GM19043 (cell line): Measurements from ENCODE around the gene CCL22.
"Not testable (repeated sequence)": the region's sequence is repeated elsewhere in the genome, so short reads cannot be mapped to it uniquely, and the experiment has no call there.

Experiments
- ATAC-seq: cut with Tn5 transposase; IDR thresholded peaks from one replicate; pipeline ENCODE4 v1.9.1; 2021; ENCODE audit warnings: low read depth; ENCODE audit not compliant: unreplicated experiment

Gene CCL22, protein sequence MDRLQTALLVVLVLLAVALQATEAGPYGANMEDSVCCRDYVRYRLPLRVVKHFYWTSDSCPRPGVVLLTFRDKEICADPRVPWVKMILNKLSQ

DNA sequence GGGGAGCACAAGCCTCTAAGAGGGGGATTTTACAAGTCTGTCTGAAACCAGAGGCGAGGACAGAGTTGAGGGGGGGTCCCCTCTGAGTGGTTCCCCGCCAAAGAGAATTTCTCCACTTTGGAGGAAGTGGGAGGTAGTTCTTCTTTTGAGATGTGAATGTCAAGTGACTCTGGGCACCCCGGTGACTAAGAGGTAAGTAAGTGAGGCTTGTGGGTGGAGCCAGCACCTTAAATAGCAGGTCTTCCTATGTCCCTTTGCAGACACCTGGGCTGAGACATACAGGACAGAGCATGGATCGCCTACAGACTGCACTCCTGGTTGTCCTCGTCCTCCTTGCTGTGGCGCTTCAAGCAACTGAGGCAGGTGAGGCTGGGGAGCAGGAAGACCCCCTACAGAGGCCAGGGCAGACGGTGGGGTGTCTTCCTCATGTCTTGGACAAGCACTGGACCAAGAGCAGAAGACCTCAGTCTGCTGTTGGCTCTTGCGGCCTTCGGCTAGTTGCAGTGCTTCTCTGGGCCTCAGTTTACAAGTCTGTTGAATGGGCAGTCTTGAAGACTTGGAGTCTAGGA, at the start of gene CCL22:
Gene CCL22, plus strand, starts transcription at position 257 of the 569 bp plus-strand sequence. Its CDS starts 34 bp downstream, at position 291.
- ATAC-seq = no peak

DNA sequence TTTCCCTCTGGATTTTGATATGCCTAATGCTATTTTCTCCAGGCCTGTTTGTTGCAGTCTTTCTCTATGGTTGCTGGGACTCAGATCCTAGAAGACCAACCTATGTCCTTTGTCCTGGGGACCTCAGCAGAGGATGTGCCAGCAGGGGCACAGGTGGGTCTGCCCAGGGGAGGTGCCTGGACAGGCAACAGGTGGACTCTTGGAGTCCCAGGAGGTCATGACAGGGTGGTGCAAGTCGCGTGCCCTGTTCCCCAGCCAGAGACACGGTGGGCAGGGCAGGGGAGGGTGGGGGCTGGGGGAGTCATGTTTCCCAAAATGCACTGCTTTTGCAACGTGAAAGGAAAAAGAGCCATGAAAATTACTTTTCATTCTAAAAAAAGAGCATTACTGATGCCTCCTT, 47.8 kb upstream of the CCL22 start:
- no peak for ATAC-seq

DNA sequence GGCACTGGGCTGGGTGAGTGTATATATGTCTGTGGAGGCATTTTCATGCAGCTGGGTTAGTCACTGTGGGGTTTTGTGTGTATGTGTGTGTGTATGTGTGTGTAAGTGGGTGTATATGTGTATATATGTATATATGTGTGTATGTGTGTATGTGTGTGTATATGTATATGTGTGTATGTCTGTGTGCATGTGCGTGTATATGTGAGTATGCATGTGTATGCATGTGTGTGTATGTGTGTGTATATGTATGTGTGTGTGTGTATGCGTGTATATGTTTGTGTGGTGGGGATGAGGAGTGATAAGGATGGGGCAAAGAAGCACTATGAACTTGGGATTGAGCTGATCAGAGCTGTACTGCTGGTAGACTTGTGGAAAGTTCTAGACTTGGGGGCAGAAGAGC, 45.1 kb upstream of the CCL22 start:
- ATAC-seq = no peak

DNA sequence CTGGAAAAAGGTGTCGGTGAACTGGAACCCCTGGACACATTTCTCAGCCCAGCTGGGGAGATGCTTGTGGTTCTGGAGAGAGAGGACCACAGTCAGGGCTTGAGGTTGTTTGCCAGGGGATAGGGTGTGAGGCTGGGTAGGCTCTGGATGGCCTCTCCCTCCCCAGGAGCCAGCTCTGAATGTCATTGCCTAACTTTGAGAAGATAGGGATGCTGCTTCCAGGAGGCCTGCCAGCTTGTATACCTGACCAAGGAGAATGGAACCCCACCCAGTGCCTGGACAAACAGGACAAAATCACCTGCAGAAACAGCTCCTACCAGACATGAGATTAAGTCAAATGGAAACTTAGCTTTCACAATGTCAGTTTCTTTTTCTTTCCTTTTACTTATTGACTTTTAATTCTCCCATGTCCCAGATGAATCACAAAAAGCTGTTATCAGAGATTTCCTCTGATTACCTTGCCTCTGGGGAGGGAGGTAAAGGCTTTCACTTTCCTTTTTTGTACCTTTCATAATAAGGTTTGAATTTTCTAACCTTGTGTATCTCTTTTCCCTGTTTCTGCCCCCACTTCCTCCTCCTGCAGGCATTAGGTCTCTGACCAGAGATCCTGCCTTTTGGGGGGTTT, 44.3 kb upstream of the CCL22 start:
- ATAC-seq = no peak

DNA sequence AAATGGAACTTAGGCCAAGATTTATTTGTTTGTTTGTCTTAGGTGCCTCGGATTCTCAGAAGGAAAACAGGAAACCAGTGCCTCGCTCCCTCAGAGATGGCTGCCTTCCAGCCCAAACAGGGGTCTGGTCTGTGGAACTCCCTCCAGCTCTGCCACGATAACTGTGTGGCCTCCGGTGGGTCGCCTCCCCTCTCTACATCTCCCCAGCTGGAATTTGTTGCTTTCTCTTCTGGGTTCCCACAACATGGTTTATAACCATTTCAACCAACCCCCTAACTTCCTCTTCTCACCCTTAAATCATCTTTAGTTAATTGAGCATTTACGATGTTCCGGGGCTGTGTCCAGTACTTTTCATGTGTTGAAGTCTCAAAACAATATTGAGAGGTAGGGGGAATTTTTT, 43.2 kb upstream of the CCL22 start:
- ATAC-seq = no peak

DNA sequence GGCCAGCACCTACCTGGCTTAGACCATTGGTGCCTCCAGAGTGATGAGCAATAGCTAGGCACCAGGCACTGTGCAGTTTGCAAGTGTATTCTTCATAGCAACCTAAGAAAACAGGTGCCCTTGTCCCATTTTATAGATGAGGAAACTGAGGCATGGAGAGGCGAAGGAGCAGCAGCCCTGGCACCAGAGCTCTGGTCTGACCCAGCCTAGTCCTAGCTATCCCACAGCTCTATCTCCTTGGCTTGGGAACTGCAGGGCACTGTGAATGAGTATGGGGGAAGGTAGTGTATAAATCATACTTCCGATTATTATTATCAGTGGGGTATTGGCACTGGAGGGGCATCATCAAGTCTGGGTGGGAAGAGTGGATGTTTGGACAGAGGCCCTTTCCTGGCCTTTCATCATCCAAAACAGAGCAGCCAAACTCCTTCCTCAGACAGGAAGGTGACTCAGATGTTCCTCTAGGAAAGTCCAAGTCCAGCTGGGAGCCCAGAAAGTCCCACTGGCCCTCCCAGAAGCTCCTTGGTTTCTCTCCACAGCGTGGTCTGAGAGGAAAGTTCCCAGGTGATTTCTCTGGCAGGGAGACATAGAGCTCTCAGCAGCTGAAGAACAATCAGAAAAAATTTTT, 42.1 kb upstream of the CCL22 start:
- ATAC-seq = no peak

DNA sequence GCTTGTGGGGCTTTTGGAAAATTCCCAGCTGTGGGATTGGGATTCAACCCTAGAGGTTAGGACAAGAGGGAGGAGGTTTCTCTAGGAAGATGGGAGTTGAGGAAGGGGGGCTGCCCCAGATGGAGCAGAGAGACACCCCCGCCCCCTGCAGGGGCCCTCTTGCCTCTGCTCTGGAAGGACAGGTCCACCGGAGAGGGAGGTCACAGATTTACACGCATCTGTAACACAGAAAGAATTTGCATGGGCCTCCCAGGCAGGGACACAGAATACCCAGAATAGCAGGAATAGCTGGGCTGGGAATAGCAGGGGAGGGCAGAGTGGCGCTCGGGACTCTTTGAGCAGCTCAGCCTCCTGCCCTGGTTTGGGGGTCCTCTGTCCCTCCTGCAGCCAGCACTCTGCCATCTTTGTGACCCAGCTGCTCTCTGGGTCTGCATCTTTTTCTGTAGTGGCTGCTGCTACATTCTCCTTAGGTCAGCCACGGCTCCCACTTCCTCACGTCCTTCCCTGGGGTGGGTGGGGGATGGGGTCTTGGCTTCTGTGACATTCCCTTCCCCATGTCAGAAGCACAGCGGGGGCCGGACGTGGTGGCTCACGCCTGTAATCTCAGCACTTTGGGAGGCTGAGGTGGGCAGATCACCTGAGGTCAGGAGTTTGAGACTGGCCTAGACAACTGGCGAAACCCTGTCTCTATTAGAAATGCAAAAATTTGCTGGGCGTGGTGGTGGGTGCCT, 40.2 kb upstream of the CCL22 start:
- ATAC-seq = no peak

DNA sequence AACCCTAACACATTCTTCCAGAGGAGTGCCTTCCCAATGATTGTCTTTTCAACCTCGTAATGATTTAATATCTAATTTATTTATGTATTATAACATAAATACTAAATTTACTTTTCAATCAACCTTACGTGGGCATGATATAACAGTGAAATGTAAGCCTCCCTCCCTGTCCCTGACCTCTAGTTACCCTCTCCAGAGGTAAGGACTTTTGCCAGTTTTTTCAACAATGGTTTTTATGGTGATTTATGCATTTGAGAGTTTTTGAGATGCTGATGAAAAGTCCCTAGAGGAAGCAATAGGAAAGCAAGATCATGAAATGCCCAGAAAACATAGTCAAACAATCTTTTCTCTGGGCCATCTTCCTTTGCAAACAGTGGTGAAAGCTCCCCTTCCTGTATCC, 38.9 kb upstream of the CCL22 start:
- no peak for ATAC-seq

DNA sequence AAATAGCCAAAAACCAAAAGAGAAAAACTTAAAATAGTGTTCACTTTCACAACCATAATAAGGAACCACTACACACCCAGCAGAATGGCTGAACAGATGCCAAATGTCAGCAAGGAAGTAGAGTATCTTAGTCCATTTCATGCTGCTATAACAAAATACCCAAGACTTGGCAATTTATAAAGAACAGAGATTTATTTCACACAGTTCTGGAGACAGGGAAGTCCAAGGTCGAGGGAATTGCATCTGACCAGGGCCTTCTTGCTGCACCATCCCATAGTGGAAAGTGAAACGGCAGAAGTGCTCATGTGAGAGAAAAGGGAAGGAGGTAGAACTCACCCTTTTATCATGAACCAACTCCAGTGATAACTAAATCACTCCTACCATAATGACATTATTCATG, 33.8 kb upstream of the CCL22 start:
- no peak for ATAC-seq

DNA sequence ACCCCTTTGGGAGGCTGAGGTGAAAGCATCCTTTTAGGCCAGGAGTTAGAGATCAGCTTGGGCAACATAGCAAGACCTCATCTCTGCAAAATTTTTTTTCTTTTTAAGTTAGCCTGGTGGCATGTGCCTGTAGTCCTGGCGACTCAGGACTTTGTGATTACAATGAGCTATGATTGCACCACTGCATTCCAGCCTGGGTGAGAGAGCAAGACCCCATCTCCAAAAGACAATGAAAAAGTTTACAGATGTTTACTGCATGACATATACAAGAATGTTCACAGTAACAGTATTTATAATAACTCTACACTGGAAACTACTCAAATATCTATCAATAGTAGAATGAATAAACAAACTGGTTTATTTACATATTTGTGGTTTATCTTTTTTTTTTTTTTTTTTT, 33.1 kb upstream of the CCL22 start:
- no peak for ATAC-seq

DNA sequence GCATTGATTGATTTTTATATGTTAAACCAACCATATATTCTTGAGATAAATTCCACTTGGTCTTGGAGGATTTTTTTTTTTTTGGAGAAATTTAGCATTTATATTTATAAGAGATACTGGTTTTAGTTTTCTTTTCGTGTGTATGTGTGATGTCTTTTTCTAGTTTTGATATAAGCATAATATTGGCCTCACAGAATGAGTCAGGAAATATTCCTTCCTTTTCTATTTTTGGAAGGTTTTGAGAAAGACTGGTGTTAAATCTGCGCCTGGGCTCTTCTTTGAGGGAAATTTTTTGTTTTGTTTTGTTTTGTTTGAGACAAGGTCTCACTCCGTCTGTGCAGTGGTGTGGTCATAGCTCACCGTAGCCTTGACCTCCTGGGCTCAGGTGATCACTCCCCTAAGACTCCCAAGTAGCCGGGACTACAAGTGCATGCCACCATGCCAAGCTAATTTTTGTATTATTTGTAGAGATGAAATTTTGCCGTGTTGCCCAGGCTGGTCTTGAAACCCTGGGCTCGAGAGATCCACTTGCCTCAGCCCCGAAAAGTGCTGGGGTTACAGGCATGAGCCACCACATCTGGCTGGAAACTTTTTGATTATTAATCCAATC, 28.8 kb upstream of the CCL22 start:
- ATAC-seq = no peak

DNA sequence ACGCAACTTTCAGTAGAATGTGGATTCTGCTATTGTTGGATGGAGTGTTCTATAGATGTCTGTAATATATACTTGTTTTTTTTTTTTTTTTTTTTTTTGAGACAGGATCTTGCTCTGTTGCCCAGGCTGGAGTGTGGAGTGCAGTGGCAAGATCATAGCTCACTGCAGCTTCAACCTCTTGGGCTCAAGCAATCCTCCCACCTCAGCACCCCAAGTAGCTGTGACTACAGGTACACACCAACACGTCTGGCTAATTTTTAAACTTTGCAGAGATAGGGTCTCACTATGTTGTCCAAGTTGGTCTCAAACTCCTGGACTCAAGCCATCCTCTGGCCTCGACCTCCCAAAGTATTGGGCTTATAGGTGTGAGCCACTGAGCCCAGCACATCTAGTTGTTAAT, 27.2 kb upstream of the CCL22 start:
- ATAC-seq = no peak

DNA sequence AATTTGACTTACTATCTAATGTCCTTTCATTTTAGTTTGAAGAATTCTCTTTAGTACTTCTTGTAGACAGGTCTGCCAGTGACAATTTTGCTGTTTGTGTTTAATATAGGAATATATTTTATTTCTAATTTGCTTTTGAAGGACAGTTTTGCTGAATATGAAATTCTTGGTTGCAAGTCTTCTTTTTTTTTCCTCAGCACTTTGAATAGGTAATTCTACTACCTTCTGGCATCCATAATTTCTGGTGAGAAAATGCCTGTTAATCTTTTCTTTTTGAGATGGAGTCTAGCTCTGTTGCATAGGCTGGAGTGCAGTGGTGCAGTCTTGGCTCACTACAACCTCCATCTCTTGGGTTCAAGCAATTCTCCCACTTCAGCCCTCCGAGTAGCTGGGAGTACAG, 25.2 kb upstream of the CCL22 start:
- no peak for ATAC-seq

DNA sequence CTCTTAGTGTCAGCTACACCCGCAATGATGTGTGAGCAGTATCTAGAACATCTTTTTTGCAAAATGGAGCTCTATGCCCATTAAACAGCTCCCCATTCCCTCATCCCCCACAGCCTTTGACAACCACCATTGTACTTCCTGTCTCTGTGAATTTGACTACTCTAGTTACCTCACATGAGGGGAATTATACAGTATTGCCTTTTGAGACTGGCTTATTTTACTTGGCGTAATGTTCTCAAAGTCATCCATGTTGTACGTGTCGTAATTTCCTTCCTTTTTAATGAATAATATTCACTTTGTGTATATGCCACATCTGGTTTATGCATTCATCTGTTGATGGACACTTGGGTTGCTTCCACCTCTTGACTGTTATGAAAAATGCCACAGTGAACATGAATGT, 23.2 kb upstream of the CCL22 start:
- ATAC-seq = no peak

DNA sequence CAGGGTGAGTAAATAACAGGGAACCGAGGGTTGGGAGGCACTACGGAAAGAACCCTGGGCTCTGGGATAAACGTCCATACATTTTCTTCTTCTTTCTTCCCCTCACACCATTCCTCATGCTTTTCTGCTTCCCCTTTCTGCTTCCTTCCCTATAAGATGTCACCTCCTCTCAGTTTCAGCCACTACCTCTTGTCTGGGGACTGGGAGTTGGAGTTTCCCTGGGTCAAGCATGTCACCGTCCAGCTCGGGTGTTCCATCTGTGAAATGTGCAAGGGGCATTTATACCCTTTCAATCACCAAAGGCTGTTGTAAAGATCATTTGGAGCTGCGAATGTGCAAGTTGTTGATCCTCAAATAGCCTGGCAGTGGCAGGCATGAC, 17.5 kb upstream of the CCL22 start:
- no peak for ATAC-seq

DNA sequence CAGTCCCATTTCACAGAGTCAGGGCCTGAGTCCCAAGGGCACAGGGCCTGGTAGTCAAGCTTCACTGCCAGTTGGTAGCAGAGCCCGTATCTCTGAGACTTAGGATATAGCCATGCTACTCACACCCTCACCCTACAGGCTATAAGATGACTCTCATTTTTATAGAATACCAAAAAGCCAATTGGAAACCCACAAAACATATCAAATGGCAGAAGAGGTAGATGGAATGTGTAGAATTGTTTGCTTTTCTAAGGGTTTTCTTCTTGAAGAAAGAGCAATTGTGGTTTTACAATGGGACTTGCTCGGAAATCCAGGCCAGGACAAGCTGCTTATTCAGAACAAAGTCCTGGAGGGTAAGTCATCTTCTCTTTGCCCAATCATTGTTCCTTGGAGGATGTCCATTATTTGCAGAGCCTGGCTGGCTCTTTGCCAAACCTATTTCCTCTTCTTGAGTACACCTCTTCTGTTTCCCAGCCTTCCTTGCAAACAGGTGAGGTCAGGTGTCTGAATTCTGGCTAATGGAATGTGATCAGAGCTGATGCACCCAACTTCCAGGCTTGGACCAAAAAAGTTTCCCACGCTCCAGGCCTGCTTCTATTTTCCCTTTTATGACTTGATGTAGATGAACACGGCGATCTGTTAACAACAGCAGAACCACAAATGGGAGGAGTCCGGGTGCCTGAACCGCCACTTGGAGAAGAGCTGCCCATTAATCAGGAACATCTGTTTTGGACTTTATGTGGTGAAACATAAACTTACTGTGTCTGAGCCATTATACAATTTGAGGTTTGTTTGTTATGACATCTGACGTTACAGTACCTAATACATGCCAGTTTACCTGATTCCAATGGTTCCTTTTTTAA, 16.9 kb upstream of the CCL22 start:
- ATAC-seq = no peak

DNA sequence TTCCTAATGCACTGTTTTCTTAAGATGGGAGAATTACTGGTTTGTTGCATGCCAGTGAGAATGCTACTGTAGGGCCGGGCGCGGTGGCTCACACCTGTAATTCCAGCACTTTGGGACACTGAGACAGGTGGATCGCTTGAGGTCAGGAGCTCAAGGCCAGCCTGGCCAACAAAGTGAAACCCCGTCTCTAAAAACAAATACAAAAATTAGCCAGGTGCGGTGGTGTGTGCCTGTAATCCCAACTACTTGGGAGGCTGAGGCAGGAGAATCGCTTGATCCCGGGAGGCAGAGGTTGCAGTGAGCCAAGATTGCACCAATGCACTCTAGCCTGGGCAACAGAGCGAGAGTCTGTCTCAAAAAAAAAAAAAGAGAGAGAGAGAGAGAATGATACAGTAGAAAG, 16.0 kb upstream of the CCL22 start:
- not testable (repeated sequence) for ATAC-seq

DNA sequence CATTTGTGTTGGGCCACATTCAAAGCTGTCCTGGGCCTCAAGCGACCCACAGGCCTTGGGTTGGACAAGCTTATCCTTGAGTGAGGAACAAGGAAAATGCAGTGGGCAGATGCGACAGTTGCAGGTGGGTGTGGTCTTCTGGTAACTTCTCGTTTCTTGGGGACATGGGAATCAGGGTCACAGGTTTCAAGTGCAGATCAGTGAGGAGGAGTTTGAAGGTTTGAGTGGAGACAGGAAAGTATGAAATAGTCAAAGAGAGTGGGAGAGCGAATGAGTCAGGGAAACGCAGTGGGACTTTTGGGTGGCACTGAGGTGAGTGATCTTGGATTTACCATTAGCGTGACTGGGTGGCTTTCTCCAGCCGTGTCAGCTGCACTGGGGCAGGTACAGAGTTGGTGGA, 15.4 kb upstream of the CCL22 start:
- ATAC-seq = no peak

DNA sequence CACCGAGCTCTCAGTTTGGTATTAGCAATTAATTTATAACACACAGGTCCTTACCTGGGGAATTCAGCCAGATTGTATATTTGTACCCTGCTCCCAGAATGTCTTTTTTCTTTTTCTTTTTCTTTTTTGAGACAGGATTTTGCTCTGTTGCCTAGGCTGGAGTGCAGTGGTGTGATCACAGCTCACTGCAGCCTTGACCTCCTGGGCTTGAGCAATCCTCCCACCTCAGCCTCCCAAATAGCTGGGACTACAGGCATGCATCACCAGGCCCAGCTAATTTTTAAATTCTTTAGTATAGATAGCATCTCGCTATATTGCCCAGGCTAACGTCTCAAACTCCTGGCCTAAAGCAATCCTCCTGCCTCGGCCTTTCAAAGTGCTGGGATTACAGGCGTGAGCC, 14.5 kb upstream of the CCL22 start:
- ATAC-seq = not testable (repeated sequence)

DNA sequence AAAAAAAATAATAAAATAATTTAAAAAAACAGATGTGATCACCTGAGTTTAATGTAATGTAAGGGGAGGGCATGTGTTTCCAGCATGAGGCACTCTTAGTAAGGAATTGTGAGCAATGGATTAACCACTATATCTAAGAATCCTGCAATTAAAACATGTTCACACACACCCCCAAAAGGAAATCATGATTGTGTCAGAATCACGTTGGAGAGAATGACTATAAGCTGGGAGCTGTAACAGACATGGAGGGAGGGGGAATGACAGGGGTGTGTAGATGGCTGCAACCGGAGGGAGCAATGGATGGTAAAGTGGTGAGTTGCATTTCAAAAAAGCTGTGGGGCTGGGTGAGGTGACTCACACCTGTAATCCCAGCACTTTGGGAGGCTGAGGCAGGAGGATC, 13.6 kb upstream of the CCL22 start:
- ATAC-seq = no peak
